HuH-7 (cell line): Measurements from ENCODE around the gene RND1.
"Not testable (repeated sequence)": the region's sequence is repeated elsewhere in the genome, so short reads cannot be mapped to it uniquely, and the experiment has no call there.

Experiments
- DNase-seq: peaks from one replicate; pipeline ENCODE4 v3.0.0; 2011; ENCODE audit warnings: low spot score

The RND1 gene

DNA sequence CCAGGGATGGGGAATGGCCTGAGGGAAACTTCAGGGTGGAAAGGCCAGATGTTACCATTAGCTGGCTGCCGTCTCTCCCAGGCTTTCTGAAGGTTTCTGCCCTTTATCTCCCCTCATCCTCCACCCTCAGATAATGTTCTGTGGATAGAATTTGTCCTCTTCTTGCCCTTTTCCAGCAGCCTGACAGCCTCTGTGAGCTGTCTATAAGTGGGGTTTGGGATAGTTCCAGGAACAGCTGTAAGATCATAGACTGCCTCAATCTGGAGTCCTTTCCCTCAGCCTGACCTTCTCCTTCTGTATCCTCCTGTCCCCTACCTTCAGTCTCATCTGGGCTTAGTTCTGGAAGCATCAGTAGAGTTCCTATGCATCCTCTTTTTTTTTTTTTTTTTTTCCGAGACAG lies 2.8 kb upstream of the RND1 start:
- no peak for DNase-seq

DNA sequence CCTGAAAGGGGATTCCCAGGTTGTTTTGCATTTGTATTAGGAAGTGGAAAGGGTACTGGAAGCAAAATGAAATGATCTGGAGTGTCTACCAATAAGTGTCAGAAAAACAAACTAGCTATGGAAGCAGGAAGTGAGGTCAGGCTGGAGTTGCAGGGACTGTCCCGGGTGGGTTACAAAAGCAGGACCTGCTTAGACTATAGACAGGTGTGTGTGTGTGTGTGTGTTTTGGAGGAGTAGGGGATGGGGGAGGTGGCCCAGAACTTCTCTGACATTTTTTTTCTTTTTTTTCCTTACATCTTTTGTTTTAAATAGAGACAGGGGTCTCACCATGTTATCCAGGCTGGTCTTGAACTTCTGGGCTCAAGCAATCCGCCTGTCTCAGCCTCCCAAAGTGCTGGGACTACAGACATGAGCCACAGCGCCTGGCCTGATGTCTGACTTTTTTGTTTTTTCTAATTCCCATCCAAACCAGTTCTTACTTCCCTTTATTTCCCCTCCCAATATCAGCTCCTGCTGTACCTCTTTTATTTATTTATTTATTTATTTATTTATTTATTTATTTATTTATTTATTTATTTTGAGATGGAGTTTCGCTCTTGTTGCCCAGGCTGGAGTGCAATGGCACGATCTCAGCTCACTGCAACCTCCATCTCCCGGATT lies 512 bp upstream of the RND1 start:
- no peak for DNase-seq

DNA sequence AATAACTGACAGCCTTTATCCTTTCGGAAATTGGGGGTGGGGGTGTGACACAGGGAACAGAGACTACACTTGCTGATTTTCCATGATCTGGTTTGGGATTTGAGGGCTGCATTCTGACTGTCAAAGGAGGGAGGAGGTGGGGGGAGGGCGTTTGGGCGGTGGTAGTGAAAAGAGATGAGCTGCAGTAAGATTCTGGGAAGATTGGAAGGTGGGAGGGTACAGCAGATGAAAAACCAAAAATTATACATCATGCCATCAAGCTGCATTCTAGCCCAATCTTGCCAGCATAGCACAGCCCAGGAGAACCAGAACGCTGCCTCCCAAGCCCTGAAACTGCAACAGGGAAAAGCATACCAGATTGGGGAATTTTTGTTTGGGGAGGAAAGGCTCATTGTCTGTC lies 2.4 kb downstream of the RND1 start:
- DNase-seq, result no peak

DNA sequence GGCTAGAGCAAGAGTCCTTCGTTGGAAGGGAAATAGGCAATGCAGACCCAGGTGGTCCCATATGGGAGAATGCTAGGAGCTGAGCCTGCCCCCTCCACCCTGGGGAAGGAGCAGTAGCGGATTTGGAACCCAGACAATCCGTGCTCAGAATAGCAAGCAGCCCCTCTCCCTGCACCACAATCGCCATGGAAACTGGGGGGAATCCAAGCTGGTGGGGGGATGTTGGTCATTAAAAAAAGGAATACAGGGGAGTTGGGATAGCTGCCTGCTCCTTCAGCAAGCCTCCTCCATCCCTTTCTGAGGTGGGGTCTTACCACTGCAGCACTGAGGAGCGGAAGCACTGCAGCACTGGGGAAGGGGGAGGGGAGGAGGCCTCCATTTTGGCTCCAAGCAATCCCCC lies 2.9 kb downstream of the RND1 start:
- DNase-seq, result no peak

DNA sequence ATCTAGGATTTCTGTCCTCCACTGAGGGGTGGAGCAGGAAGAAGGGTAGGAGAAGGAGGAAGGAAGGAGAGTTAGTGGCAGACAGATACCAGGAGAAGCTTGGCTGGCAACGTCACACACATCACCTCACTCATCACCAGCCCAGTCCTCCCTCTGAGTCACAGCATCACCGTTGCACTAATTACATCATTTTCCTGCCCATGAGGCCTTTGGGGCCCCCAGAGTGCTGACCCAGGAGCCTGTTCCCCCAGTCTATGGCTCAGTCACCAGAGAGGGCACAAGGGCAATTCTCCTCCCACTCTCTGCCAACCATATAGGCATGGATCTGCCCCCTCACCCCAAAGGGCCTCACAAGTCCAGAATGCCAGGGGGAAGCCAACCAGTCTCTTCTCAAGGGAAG lies 4.6 kb downstream of the RND1 start:
- no peak for DNase-seq

DNA sequence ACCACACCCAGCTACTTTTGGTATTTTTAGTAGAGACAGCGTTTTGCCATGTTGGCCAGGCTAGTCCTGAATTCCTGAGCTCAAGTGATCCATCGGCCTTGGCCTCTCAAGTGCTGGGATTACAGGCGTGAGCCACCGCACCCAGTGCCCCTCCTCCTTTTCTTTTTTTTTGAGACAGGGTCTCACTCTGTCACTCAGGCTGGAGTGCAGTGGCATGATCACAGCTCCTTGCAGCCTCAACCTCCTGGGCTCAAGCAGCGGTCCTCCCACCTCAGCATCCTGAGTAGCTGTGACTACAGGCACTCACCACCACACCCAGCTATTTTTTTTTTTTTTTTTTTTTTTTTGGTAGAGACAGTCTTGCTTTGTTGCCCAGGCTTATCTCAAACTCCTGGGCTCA lies 5.4 kb downstream of the RND1 start:
- DNase-seq, result not testable (repeated sequence)

GRCh38 chr12:48859607-48860006 lies 6.1 kb downstream of the RND1 start:
- DNase-seq, result no peak

- DNase-seq, result no peak
Observed at GRCh38 chr12:48858043-48858442, 7.6 kb downstream of the RND1 start.

GRCh38 chr12:48857278-48857994 lies 8.2 kb downstream of the RND1 start:
- no peak for DNase-seq

GRCh38 chr12:48856379-48856778 lies 9.3 kb downstream of the RND1 start:
- no peak for DNase-seq

GRCh38 chr12:48854932-48855331 lies 10.7 kb downstream of the RND1 start:
- not testable (repeated sequence) for DNase-seq

- DNase-seq, result no peak
Observed at GRCh38 chr12:48854488-48854887, 11.2 kb downstream of the RND1 start.

GRCh38 chr12:48852734-48853688 lies 12.7 kb downstream of the RND1 start:
- DNase-seq, result peak; percentile 84

DNA sequence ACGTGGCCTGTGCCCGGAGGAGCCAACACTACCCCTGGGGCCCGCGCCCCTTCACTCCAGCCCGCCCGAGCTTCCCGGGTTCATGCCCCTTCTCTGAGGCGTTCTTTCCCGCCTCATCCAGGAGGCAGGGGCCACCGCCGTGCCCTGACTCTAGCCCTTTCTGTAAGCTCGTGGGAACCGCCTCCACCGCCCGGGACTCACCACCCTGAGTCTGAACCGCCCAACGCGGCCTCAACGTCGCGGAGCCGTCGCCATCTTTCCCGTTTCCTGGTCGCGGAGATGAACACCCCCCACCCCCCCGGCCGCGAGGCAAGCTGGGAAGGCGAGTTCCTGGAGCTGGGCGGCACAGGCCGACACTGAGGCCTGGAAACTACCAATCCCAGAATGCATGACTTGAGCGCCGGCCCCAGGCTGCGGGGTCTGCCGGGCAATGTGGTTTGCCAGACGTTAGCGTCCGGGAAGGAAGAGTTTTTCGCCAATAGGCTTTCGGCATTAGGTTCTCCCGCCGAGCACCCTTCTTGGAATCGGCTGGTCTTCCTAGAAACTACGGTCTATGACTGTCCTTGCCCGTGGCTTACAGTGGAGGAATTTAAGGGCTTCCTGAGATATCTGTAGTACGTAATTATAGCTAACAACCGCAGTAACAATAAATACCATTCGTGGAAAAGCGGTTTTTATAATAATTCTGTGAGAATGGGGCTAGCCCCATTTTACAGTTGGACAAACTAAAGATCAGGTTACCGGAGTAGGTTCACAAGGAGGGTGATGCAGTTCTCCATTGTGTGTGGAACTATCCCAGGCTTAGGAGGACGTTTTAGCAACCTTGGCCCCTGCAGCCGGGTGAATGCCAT lies 13.6 kb downstream of the RND1 start, which contains the start of gene DDX23:
Gene DDX23 (minus strand): TSS at position 281 of the 851 bp plus-strand sequence. CDS start 6,381 bp downstream, outside the sequence.
- DNase-seq, result peak; percentile 97

- DNase-seq, result not testable (repeated sequence)
Observed at GRCh38 chr12:48842021-48842420, 23.6 kb downstream of the RND1 start.

DNA sequence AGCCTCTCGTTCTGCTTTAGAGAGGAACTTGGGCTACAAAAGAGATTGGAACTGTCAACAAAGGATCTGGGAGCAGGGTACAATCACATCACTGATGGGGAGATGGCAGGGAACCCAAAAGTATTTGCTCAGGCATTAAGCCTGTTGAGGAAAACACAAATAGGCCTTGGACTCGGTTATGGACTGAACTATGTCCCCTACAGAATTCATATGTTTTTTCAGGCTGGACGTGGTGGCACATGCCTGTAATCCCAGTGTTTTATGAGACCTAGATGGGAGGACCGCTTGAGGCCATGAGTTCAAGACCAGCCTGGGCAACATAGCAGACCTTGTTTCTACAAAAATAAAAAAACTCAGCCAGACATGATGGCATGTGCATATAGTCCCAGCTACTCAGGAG lies 27.6 kb downstream of the RND1 start:
- no peak for DNase-seq

DNA sequence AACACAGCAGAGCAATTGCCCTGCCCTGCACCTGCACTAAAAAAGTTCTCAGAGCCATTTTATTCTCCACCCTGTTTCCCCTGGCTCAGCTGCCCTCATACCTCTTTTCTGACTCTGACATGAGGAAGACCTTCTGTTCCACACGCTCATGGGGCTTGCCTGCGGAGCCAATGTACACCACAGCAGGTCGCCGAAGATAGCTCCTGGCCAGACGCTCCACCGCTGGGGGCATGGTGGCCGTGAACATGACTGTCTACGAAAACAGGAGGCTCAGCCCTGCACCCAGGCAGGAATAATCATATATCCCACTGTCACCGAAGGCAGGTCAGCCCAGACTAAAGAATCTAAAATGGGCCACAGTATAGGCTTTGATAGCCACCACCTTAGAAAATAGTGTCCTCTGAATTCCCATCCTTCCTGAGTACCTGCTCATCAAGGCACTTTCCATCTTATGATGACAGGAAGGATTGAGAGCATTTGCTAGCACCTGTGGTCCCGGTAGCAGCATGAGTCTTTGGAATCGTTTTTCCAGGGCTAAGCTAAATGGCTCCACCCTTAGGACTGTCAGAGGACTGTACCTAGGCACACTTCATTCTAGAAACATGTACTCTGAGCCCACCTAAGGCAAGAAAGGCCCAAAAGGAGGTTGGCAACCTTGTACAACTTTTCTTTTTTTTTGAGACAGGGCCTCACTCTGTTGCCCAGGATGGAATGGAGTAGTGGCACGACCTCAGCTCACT lies 33.2 kb downstream of the RND1 start:
- no peak for DNase-seq

GRCh38 chr12:48831257-48831656 lies 34.4 kb downstream of the RND1 start:
- DNase-seq, result no peak

- no peak for DNase-seq
Observed at GRCh38 chr12:48828841-48829575, 36.7 kb downstream of the RND1 start.

DNA sequence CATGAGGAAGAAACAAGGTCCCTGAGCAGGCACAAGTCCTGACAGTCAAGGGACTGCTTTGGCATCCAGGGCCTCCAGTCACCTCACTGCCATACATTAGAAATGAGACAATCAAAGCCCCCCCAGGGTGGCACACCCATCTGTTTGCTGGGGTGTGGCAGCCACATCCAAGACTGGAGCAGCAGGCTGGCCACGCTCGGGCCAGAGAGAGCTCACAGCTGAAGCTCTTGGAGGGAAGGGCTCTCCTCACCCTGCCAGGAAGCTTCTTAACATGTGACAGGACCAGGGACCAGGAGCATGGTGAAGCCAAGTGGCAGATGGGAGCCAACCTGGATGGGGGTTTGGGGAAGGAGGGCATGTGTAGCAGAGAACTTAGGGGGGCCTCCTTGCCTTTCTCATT lies 37.4 kb downstream of the RND1 start:
- no peak for DNase-seq
